ENCODE data around the gene MOG. TPM values are rescaled to one million over a fixed set of nuclear protein-coding genes. Genes with fewer than 3 reads are reported as not detected.

The MOG gene
- polyA plus RNA-seq, 3 donors: not detected

DNA sequence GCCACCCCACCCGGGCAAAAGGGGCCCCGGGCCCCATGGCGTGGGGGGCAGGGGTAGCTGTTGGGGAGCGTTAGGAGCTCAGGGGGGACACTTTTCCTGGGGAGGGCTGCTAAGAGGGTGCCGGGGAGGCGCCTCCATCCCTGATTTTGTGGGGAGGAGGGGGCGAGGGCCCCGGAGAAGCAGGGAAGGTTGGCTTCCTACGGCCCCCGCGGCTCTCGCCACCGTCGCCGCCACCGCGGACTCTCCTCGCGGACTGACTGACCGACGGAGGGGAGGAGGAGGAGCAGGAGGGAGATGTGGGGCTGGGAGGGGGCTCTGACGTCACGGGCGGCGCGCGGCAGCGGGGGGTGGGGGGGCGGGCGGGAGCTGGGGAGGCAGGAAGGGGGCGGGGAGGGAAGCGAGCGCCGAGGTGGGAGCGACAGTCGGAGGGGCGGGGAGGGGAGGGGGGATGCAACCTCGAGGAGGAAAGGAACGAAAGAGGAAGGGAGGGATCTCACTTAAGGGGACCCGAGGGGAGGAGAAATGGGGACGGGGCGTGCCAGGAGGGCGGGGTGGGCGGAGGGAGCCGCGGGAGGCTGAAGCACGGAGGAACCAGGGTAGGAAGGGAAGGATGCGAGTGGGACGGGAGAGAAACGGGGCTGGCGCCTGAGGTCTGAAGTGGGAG is 29.0 kb upstream of the MOG start:
- H3K27ac Mint-ChIP-seq: peak overlapping the region in 4 of 7 donors; percentile 8 to 76 (median 31)
- peaks cover 8% of the 10 kb centered on the region for H3K79me2 ChIP-seq (ENCODE audit: insufficient read depth, low read length)
- peaks cover 4 to 14% of the 10 kb centered on the region in 2 donors for H3K36me3 ChIP-seq (replicated peaks in 1 of 2; ENCODE audit: control insufficient read depth in 1 of 2, insufficient read depth in 2 of 2, low read length in 2 of 2)
- peaks cover 0 to 10% (median 1%) of the 10 kb centered on the region in 7 donors for H3K9me3 Mint-ChIP-seq
- peaks cover 35 to 43% of the 10 kb centered on the region in 2 donors for H3K4me1 ChIP-seq (ENCODE audit: control insufficient read depth in 1 of 2, insufficient read depth in 2 of 2, low read length in 2 of 2)
- TF ChIP-seq, protein P1, sequence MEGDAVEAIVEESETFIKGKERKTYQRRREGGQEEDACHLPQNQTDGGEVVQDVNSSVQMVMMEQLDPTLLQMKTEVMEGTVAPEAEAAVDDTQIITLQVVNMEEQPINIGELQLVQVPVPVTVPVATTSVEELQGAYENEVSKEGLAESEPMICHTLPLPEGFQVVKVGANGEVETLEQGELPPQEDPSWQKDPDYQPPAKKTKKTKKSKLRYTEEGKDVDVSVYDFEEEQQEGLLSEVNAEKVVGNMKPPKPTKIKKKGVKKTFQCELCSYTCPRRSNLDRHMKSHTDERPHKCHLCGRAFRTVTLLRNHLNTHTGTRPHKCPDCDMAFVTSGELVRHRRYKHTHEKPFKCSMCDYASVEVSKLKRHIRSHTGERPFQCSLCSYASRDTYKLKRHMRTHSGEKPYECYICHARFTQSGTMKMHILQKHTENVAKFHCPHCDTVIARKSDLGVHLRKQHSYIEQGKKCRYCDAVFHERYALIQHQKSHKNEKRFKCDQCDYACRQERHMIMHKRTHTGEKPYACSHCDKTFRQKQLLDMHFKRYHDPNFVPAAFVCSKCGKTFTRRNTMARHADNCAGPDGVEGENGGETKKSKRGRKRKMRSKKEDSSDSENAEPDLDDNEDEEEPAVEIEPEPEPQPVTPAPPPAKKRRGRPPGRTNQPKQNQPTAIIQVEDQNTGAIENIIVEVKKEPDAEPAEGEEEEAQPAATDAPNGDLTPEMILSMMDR (IDR thresholded peaks at IDR 0.05): no peak
- H3K36me3 Mint-ChIP-seq: peaks cover 35 to 50% of the 10 kb centered on the region in 2 donors
- under 1% methylated on average over 23 of the region's 51 CpGs for WGBS (ENCODE audit: insufficient coverage)
- H3K4me1 Mint-ChIP-seq: peaks cover 58% of the 10 kb centered on the region
- intact Hi-C loops (cut with micrococcal nuclease): no loop called here
- peak; percentile 34 to 63 (median 52) for DNase-seq
- H3K27me3 Mint-ChIP-seq (ENCODE audit: low read depth in 3 of 3): peaks cover 41 to 74% (median 57%) of the 10 kb centered on the region in 3 donors
- H3K27ac ChIP-seq (ENCODE audit: low read depth in 1 of 2, low read length in 2 of 2): no peak overlapping the region
- peaks cover 49% of the 10 kb centered on the region for H4K20me1 ChIP-seq (ENCODE audit: insufficient read depth, low read length)
- no peaks in the 10 kb centered on the region for H3K9me3 ChIP-seq (replicated peaks in 1 of 2; ENCODE audit: control insufficient read depth in 1 of 2, insufficient read depth in 1 of 2, low read length in 2 of 2)
- peaks cover 2 to 64% of the 10 kb centered on the region in 2 donors for H3K27me3 ChIP-seq (ENCODE audit: control insufficient read depth in 2 of 2, insufficient read depth in 2 of 2, low read length in 2 of 2)
- peak overlapping the region; percentile 75 for H2AFZ ChIP-seq (ENCODE audit: insufficient read depth, low read depth, low read length, poor library complexity, severe bottlenecking)
- peak overlapping the region; percentile 87 to 97 for H3K4me3 Mint-ChIP-seq
- peak overlapping the region; percentile 48 for H3K9ac ChIP-seq (ENCODE audit: insufficient read depth, low read length, poor library complexity, severe bottlenecking)
- H3K4me3 ChIP-seq (replicated peaks in 1 of 3; ENCODE audit: low read depth in 2 of 3, low read length in 3 of 3): peak overlapping the region; percentile 54 to 85 (median 63)
- peak overlapping the region; percentile 95 for H3K4me2 ChIP-seq (replicated peaks; ENCODE audit: extremely low read depth, low read length, poor library complexity, severe bottlenecking)

DNA sequence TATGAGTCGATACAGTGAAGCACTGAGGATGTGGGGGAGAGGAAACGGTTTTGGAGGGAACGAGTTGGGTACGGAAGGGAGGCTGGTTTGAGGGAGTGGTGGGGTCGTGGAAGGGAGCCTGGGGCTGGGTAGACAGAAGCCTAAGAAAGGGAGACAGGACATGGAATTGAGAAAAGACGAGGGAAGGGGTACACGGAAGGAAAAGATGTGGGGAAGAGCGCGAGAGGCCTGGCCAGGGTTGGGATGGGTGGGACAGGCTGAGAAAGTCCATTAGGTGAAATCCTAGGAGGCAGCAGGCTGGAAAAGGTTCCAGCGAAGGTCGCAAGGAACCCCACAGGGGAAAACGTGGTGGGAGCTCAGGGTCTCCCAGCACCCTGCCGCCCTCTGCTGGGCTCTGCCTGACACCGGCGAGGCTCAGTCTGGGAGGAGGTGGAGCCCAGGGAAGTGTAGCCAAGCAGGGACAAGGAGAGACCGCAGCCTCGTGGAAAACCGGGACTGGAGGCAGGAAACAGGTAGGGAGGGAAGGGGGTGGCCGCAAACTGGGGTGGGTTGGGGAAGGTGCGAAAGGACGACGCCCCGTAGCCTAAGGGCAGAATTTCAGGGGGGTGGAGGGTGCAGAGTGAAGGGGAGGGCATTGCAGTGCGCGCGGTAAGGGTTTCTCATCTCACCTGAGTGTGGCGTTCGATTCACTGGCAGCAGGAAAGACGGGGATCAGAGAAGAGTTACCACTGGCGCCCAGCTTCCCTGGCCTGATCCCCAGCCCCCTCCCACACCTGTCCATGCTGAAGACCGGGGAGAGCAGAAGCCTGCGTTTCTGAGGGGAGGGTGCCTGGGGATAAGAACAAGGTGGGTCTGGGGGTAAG is 28.2 kb upstream of the MOG start:
- under 1% methylated on average over 23 of the region's 32 CpGs for WGBS (ENCODE audit: insufficient coverage)
- TF ChIP-seq, protein P1 (IDR thresholded peaks at IDR 0.05): peak; percentile 72
- Histone ChIP-seq H4K20me1 (ENCODE audit: insufficient read depth, low read length) (peaks cover 49% of the 10 kb centered on the region), H3K79me2 (ENCODE audit: insufficient read depth, low read length) (peaks cover 13% of the 10 kb centered on the region), H3K9me3 (replicated peaks in 1 of 2; ENCODE audit: control insufficient read depth in 1 of 2, insufficient read depth in 1 of 2, low read length in 2 of 2) (no peaks in the 10 kb centered on the region), H3K4me2 (replicated peaks; ENCODE audit: extremely low read depth, low read length, poor library complexity, severe bottlenecking) (peak overlapping the region; percentile 95), H3K27me3 (ENCODE audit: control insufficient read depth in 2 of 2, insufficient read depth in 2 of 2, low read length in 2 of 2) (peaks cover 2 to 64% of the 10 kb centered on the region in 2 donors), H3K36me3 (replicated peaks in 1 of 2; ENCODE audit: control insufficient read depth in 1 of 2, insufficient read depth in 2 of 2, low read length in 2 of 2) (peaks cover 0 to 6% of the 10 kb centered on the region in 2 donors), H3K27ac (ENCODE audit: low read depth in 1 of 2, low read length in 2 of 2) (no peak overlapping the region), H2AFZ (ENCODE audit: insufficient read depth, low read depth, low read length, poor library complexity, severe bottlenecking) (peak overlapping the region; percentile 75), H3K4me3 (replicated peaks in 1 of 3; ENCODE audit: low read depth in 2 of 3, low read length in 3 of 3) (peak overlapping the region; percentile 54 to 85 (median 63)), H3K4me1 (ENCODE audit: control insufficient read depth in 1 of 2, insufficient read depth in 2 of 2, low read length in 2 of 2) (peaks cover 40 to 49% of the 10 kb centered on the region in 2 donors), H3K9ac (ENCODE audit: insufficient read depth, low read length, poor library complexity, severe bottlenecking) (peak overlapping the region; percentile 48)
- Mint-ChIP-seq H3K36me3 (peaks cover 27 to 43% of the 10 kb centered on the region in 2 donors), H3K4me1 (peaks cover 63% of the 10 kb centered on the region), H3K4me3 (peak overlapping the region; percentile 87 to 97), H3K27ac (peak overlapping the region in 5 of 7 donors; percentile 8 to 76 (median 41)), H3K9me3 (peaks cover 0 to 10% (median 1%) of the 10 kb centered on the region in 7 donors), H3K27me3 (ENCODE audit: low read depth in 3 of 3) (peaks cover 41 to 74% (median 57%) of the 10 kb centered on the region in 3 donors)
- intact Hi-C loops (cut with micrococcal nuclease): no loop called here
- peak in 1 of 3 donors; percentile 42 for DNase-seq
